Adrenal gland (tissue), 12 donors: Measurements from ENCODE around the gene GSK3B. TPM values are rescaled to one million over a fixed set of nuclear protein-coding genes. Genes with fewer than 3 reads are reported as not detected.

Experiments
- DNase-seq, 7 donors: peaks; one replicate each; pipeline ENCODE4 v3.0.0-alpha.2; 2019 to 2020
- H3K27ac ChIP-seq, 5 donors: fragments of 200-600 bp; sonication (generic) in 4 of 5; 1 replicate in 3 of 5; 2 replicates in 2 of 5; pipeline versions ENCODE4 v1.5.1 to v1.8.0; 2016 to 2020; ENCODE audit warnings: mild to moderate bottlenecking in 1 of 5
- H3K27me3 ChIP-seq: fragments of 200-600 bp; 2 replicates; pipeline ENCODE4 v1.8.0; 2021
- H3K36me3 ChIP-seq, 2 donors: fragments of 200-600 bp; replicated peaks in 1 of 2; 1 replicate in 1 of 2; 2 replicates in 1 of 2; pipeline versions ENCODE4 v1.5.1 to v1.8.0; 2018 to 2022
- H3K4me1 ChIP-seq, 2 donors: fragments of 200-600 bp; replicated peaks in 1 of 2; 1 replicate in 1 of 2; 2 replicates in 1 of 2; pipeline versions ENCODE4 v1.5.1 to v1.8.0; 2018 to 2021
- H3K4me3 ChIP-seq, 4 donors: fragments of 200-600 bp; sonication (generic) in 3 of 4; one replicate each; pipeline ENCODE4 v1.5.1; 2016 to 2018
- H3K9me3 ChIP-seq, 3 donors: fragments of 200-600 bp; sonication (generic) in 1 of 3; replicated peaks in 1 of 3; 1 replicate in 2 of 3; 2 replicates in 1 of 3; pipeline versions ENCODE4 v1.5.1 to v1.8.0; 2016 to 2021
- CTCF ChIP-seq, 6 experiments: fragments of 450-650 bp in 4 of 6; fragments of 200-600 bp in 2 of 6; sonication (generic) in 1 of 6; IDR thresholded peaks; 1 replicate in 5 of 6; 2 replicates in 1 of 6; pipeline versions ENCODE4 v1.5.1 to v1.8.0; 2016 to 2021; ENCODE audit warnings: antibody characterized with exemption in 6 of 6, mild to moderate bottlenecking in 2 of 6, moderate library complexity in 1 of 6
- POLR2A ChIP-seq, 2 donors: fragments of 450-650 bp; IDR thresholded peaks; one replicate each; pipeline ENCODE4 v1.6.1; 2017; ENCODE audit warnings: antibody characterized with exemption in 2 of 2, mild to moderate bottlenecking in 2 of 2, moderate library complexity in 1 of 2
- WGBS, 4 donors: extraction: QIAGEN DNeasy Blood & Tissue Kit in 2 of 4; methylation state at CpG; one replicate each; pipeline versions ENCODE4 v1.1.5 to v1.1.7; 2013 to 2017; 5-methylcytosine and 5-hydroxymethylcytosine counted together
- intact Hi-C, 2 donors: fragments of 100-400 bp; cut with DNase I; formaldehyde crosslinking; loops; one replicate each; pipeline versions ENCODE4 v1.14.1 to v1.15.0; 2022 to 2023
- polyA plus RNA-seq, 3 donors: library from polyadenylated mRNA; stranded (reverse); fragments of 200-250 nt in 2 of 3; fragments of 350-450 nt in 1 of 3; fragmentation: Illumina TruSeq in 1 of 3; extraction: RNeasy Lipid Tissue Mini Kit (QIAGEN cat#74804) in 1 of 3; gene quantifications; one replicate each; pipeline ENCODE4 v1.2.3, GENCODE V29; 2013 to 2014
- total RNA-seq, 9 donors: library from RNA; depleted of rRNA in 4 of 9; stranded (reverse); fragments of >200 nt in 4 of 9; fragments of 120-200 nt in 1 of 9; fragmentation: NEBNext Ultra II Directional in 1 of 9; extraction: Animal tissue kit (Norgen Biotek cat#: 25700) in 1 of 9; gene quantifications; one replicate each; pipeline versions ENCODE4 v1.1.0 to v1.2.4, GENCODE V29; 2013 to 2023
- donor health status: healthy with polysubstance abuse.
- donor health status: Bipolar disorder and iron deficiency.
- donor health status: DM: yes; HTN: yes; CAD: no.
- donor health status: DM: no; HTN: no; CAD: no.
- donor health status: DM: no; HTN: no; CAD: no.
- donor health status: DM: yes; HTN: yes; CAD: no.

Gene GSK3B
- total and polyA plus RNA-seq, 12 donors: 10.0 to 63.7 (median 44.8) TPM

DNA sequence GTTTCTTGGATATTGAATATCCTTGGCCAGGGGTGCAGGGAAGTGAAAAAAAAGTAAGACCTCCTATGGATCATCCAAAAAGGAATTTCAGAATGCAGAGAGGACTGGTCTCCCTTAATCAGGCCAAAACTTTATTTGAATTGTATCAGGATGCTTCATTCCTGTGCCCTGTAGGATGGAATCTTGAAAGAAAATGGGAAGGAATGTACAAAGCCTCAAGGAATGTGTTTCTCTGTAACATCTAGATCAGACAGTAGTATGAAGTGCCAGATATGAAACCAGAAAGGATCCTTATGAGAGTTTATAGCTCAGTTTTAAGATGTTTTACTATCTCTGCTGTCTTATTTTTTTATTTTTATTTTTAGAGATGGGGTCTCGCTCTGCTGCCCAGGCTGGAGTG is 6.5 kb upstream of the GSK3B start:
- Histone ChIP-seq H3K4me1 (peaks cover 11 to 28% of the 10 kb centered on the region in 2 donors), H3K36me3 (no peaks in the 10 kb centered on the region), H3K9me3 (no peaks in the 10 kb centered on the region), H3K27ac (no peak overlapping the region), H3K27me3 (no peaks in the 10 kb centered on the region), H3K4me3 (no peak overlapping the region)
- TF ChIP-seq POLR2A (IDR thresholded peaks at IDR 0.05) (no peak), CTCF (IDR thresholded peaks at IDR 0.05) (no peak)
- DNase-seq: no peak
- 98 to 100% (median 100%) methylated on average over 1 of the region's 1 CpG for WGBS, 4 donors
- intact Hi-C loops: no loop called here

- Histone ChIP-seq H3K4me1 (peaks cover 11 to 28% of the 10 kb centered on the region in 2 donors), H3K36me3 (no peaks in the 10 kb centered on the region), H3K27me3 (no peaks in the 10 kb centered on the region), H3K4me3 (no peak overlapping the region), H3K27ac (no peak overlapping the region), H3K9me3 (no peaks in the 10 kb centered on the region)
- no peak for TF ChIP-seq CTCF (IDR thresholded peaks at IDR 0.05)
- TF ChIP-seq POLR2A (IDR thresholded peaks at IDR 0.05): no peak
- no peak for DNase-seq
- intact Hi-C loops: loop anchor here in 1 of 2 donors (10.0 kb wide), 1 partner anchor 174 kb away; no protein-coding TSS in a partner anchor
These were observed 4.5 kb upstream of the GSK3B start for GRCh38 chr3:120098710-120099109.

DNA sequence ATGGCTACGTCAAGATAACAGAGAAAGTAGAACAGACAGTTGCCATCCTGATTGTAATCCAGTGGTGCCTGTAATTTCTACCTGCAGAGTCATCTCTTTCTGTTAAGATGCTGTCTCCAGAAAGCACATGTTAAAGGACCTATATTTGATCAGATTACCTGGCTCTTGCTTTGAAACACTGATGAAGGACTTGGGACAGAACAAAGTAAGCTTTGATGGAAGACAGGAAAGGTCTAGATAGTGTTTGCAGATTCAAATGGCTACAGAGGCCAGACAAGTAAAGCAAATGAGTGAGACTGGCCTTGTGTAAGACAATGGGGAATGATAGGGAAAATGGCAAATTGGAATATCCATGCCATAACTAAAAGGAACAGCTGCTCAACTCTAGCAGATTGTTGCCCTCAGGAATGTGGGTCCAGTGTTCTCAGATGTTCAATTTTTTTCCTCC is 1.8 kb upstream of the GSK3B start:
- Histone ChIP-seq H3K9me3 (no peaks in the 10 kb centered on the region), H3K27me3 (no peaks in the 10 kb centered on the region), H3K4me1 (peaks cover 14 to 34% of the 10 kb centered on the region in 2 donors), H3K4me3 (peak overlapping the region in 3 of 4 donors; percentile 84 to 87 (median 85)), H3K27ac (peak overlapping the region; percentile 87 to 100 (median 99)), H3K36me3 (no peaks in the 10 kb centered on the region)
- 0 to 6% (median 0%) methylated on average over 1 of the region's 1 CpG for WGBS, 4 donors
- TF ChIP-seq CTCF (IDR thresholded peaks at IDR 0.05): no peak
- TF ChIP-seq POLR2A (IDR thresholded peaks at IDR 0.05): no peak
- intact Hi-C loops: loop anchor here in 1 of 2 donors (10.0 kb wide), 1 partner anchor 171 kb away; no protein-coding TSS in a partner anchor
- DNase-seq: no peak

DNA sequence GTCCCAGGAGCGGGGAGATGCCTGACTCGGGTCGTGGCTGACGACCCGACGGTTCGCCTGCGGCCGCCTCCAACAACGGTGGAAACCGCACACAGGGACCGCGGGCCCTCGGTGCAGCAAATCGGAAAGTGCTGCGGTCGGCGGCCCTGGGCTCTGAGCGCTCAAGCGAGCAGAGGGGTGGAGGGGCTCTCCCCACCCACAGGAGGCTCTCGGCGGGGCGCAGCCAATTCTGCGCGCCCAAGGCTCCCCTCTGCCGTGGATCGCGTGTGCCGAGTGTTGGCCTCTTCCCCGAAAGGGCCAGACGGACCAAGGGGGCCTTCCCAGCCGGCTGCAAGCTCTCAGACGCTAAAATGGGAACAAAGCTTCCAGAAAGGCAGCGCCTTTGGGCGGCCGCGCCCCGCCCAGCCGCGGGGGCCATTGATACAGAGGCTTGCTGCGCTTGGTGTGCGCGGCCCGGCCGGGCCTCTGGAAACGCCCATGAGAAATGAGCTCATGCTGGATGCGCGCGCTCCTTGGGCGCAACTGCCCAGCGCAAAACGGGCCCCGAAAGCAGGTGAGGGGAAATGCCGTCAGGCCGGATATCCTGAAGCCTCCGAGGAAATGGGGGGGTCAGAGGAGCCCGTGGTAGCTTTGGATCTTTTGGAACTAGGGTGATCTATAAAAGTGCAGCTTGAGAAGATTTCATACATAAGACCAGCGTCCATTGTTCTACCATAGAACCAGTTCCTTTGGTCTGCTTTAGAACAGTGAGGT is 1.2 kb upstream of the GSK3B start:
- TF ChIP-seq POLR2A (IDR thresholded peaks at IDR 0.05) (peak; percentile 95 to 99), CTCF (IDR thresholded peaks at IDR 0.05) (no peak)
- Histone ChIP-seq H3K4me1 (peaks cover 15 to 40% of the 10 kb centered on the region in 2 donors), H3K27me3 (no peaks in the 10 kb centered on the region), H3K36me3 (no peaks in the 10 kb centered on the region), H3K4me3 (peak overlapping the region in 3 of 4 donors; percentile 84 to 87 (median 85)), H3K27ac (peak overlapping the region; percentile 87 to 100 (median 99)), H3K9me3 (no peaks in the 10 kb centered on the region)
- 0% methylated on average over 13 to 58 of the region's 58 CpGs for WGBS, 4 donors
- intact Hi-C loops: loop anchor here in 1 of 2 donors (10.0 kb wide), 1 partner anchor 171 kb away; no protein-coding TSS in a partner anchor
- peak; percentile 88 to 96 (median 93) for DNase-seq
